GM19467 (cell line): ENCODE data around the gene FOXP3.

Experiments
- ATAC-seq: cut with Tn5 transposase; IDR thresholded peaks from one replicate; pipeline ENCODE4 v1.9.1; 2021; ENCODE audit warnings: mild to moderate bottlenecking, moderate library complexity; ENCODE audit not compliant: unreplicated experiment

Gene FOXP3

GRCh38 chrX:49276207-49276606 is 11.7 kb upstream of the FOXP3 start:
- no peak for ATAC-seq

- ATAC-seq: no peak
These were observed 8.7 kb upstream of the FOXP3 start for GRCh38 chrX:49273181-49273727.

GRCh38 chrX:49272421-49272820 is 7.9 kb upstream of the FOXP3 start:
- ATAC-seq: no peak

- no peak for ATAC-seq
These were observed 6.8 kb upstream of the FOXP3 start for GRCh38 chrX:49271341-49271740.

- ATAC-seq: no peak
These were observed 5.9 kb upstream of the FOXP3 start for GRCh38 chrX:49270249-49270921.

GRCh38 chrX:49269767-49270248 is 5.3 kb upstream of the FOXP3 start, which contains the start of gene PPP1R3F:
TSS of gene PPP1R3F (plus strand) at chrX:49269793. CDS start at chrX:49269870, 77 bp downstream.
- ATAC-seq: peak; percentile 25

- ATAC-seq: peak; percentile 79
These were observed 4.7 kb upstream of the FOXP3 start for GRCh38 chrX:49269010-49269766.

GRCh38 chrX:49268702-49269009 is 4.1 kb upstream of the FOXP3 start:
- no peak for ATAC-seq

GRCh38 chrX:49266523-49267445 is 2.3 kb upstream of the FOXP3 start:
- no peak for ATAC-seq

- ATAC-seq: no peak
These were observed 879 bp downstream of the FOXP3 start for GRCh38 chrX:49263631-49264030.

GRCh38 chrX:49262603-49263002 is 1.9 kb downstream of the FOXP3 start:
- ATAC-seq: no peak

GRCh38 chrX:49260221-49260985 is 4.1 kb downstream of the FOXP3 start:
- no peak for ATAC-seq

- no peak for ATAC-seq
These were observed 5.8 kb downstream of the FOXP3 start for GRCh38 chrX:49258749-49259124.

GRCh38 chrX:49257846-49258748 is 6.4 kb downstream of the FOXP3 start:
- no peak for ATAC-seq

GRCh38 chrX:49257074-49257790 is 7.3 kb downstream of the FOXP3 start:
- ATAC-seq: no peak

- no peak for ATAC-seq
These were observed 8.1 kb downstream of the FOXP3 start for GRCh38 chrX:49256268-49256995.

GRCh38 chrX:49254639-49255038 is 9.9 kb downstream of the FOXP3 start:
- no peak for ATAC-seq

GRCh38 chrX:49251325-49251724 is 13.2 kb downstream of the FOXP3 start:
- no peak for ATAC-seq
